ENCODE measurements around the gene MPP1.
"Not testable (repeated sequence)": the region's sequence is repeated elsewhere in the genome, so short reads cannot be mapped to it uniquely, and the experiment has no call there.

MPP1 gene

GRCh38 chrX:154804957-154805695, at the start of gene MPP1:
TSS of gene MPP1 (minus strand) at chrX:154805485. CDS start at chrX:154805373, 112 bp downstream.
- DNase-seq = peak; percentile 80

GRCh38 chrX:154850957-154851611, 45.8 kb upstream of the MPP1 start:
- no peak for DNase-seq

GRCh38 chrX:154840856-154841255, 35.6 kb upstream of the MPP1 start:
- DNase-seq = peak; percentile 14

GRCh38 chrX:154836163-154836562, 30.9 kb upstream of the MPP1 start:
- DNase-seq = no peak

GRCh38 chrX:154834562-154834961, 29.3 kb upstream of the MPP1 start, which contains the start of gene SMIM9:
TSS of gene SMIM9 (minus strand) at chrX:154834662. CDS start at chrX:154830856, 3,806 bp downstream.
- no peak for DNase-seq

- no peak for DNase-seq
These were observed 28.5 kb upstream of the MPP1 start for GRCh38 chrX:154833746-154834274.

- DNase-seq = no peak
These were observed 24.7 kb upstream of the MPP1 start for GRCh38 chrX:154829926-154830442.

- no peak for DNase-seq
These were observed 23.8 kb upstream of the MPP1 start for GRCh38 chrX:154829134-154829533.

GRCh38 chrX:154828016-154828408, 22.7 kb upstream of the MPP1 start:
- DNase-seq = no peak

GRCh38 chrX:154827194-154828015, 22.1 kb upstream of the MPP1 start:
- no peak for DNase-seq

GRCh38 chrX:154825586-154825985, 20.3 kb upstream of the MPP1 start:
- DNase-seq = not testable (repeated sequence)

GRCh38 chrX:154824638-154825037, 19.4 kb upstream of the MPP1 start:
- DNase-seq = no peak

- no peak for DNase-seq
These were observed 16.7 kb upstream of the MPP1 start for GRCh38 chrX:154822029-154822428.

GRCh38 chrX:154821523-154821922, 16.2 kb upstream of the MPP1 start:
- no peak for DNase-seq

- no peak for DNase-seq
These were observed 14.6 kb upstream of the MPP1 start for GRCh38 chrX:154819771-154820341.

- DNase-seq = no peak
These were observed 13.9 kb upstream of the MPP1 start for GRCh38 chrX:154818916-154819770.

GRCh38 chrX:154817048-154817618, 11.8 kb upstream of the MPP1 start:
- not testable (repeated sequence) for DNase-seq

- not testable (repeated sequence) for DNase-seq
These were observed 11.1 kb upstream of the MPP1 start for GRCh38 chrX:154816326-154816898.

GRCh38 chrX:154815274-154815818, 10.1 kb upstream of the MPP1 start:
- DNase-seq = no peak

- DNase-seq = no peak
These were observed 8.5 kb upstream of the MPP1 start for GRCh38 chrX:154813801-154814200.

All from CD4-positive, alpha-beta T cell treated with Interleukin-6 for 4 hours (primary cell).